Mucosa of gallbladder (tissue), 1 donor: ENCODE data around the gene PRKAR2B. TPM values are rescaled to one million over a fixed set of nuclear protein-coding genes. Genes with fewer than 3 reads are reported as not detected.

Source experiments
- DNase-seq: peaks from one replicate; pipeline ENCODE4 v3.0.0-alpha.2; 2020; ENCODE audit warnings: low spot score
- total RNA-seq: library from RNA; stranded (reverse); gene quantifications from one replicate; pipeline ENCODE4 v1.2.1, GENCODE V29; 2021
- donor health status: DM: no; HTN: no; CAD: no.

Gene PRKAR2B
- total RNA-seq, 1 donor from 2014 or later: 7.1 TPM

GRCh38 chr7:107185716-107186115 is 141.2 kb downstream of the PRKAR2B start:
- DNase-seq: no peak

- DNase-seq: no peak
Measured at GRCh38 chr7:107186240-107186639, 141.7 kb downstream of the PRKAR2B start.

GRCh38 chr7:107187774-107188173 is 143.3 kb downstream of the PRKAR2B start:
- DNase-seq: no peak

- no peak for DNase-seq
Measured at GRCh38 chr7:107190090-107190489, 145.6 kb downstream of the PRKAR2B start.

- no peak for DNase-seq
Measured at GRCh38 chr7:107194052-107194451, 149.5 kb downstream of the PRKAR2B start.

- no peak for DNase-seq
Measured at GRCh38 chr7:107196834-107197610, 152.5 kb downstream of the PRKAR2B start.

GRCh38 chr7:107201795-107202450 is 157.4 kb downstream of the PRKAR2B start:
- no peak for DNase-seq

GRCh38 chr7:107203607-107204006 is 159.1 kb downstream of the PRKAR2B start:
- DNase-seq: no peak

- no peak for DNase-seq
Measured at GRCh38 chr7:107206136-107206535, 161.6 kb downstream of the PRKAR2B start.

GRCh38 chr7:107206706-107207105 is 162.2 kb downstream of the PRKAR2B start:
- no peak for DNase-seq

GRCh38 chr7:107207459-107207858 is 163.0 kb downstream of the PRKAR2B start:
- no peak for DNase-seq

GRCh38 chr7:107208024-107208521 is 163.6 kb downstream of the PRKAR2B start:
- DNase-seq: no peak

GRCh38 chr7:107208563-107208962 is 164.1 kb downstream of the PRKAR2B start:
- DNase-seq: no peak

- no peak for DNase-seq
Measured at GRCh38 chr7:107209565-107209964, 165.1 kb downstream of the PRKAR2B start.

- DNase-seq: no peak
Measured at GRCh38 chr7:107210400-107210799, 165.9 kb downstream of the PRKAR2B start.

Other genes starting within 250 kb of the PRKAR2B start
- gene PIK3CG, start 179.4 kb upstream of the PRKAR2B start, total RNA-seq: 7.1 TPM
- gene HBP1, start 124.3 kb downstream of the PRKAR2B start, total RNA-seq: 67.5 TPM